Parathyroid adenoma (tissue), 2 donors: ENCODE results near the gene F2R.
A peak's percentile ranks its signal among the peaks of the same experiment; 100 is the strongest.

Source experiments
- H2AFZ ChIP-seq: fragments of 300-600 bp; sonication (generic); one replicate; pipeline ENCODE4 v1.7.0; 2017; ENCODE audit warnings: antibody characterized with exemption, mild to moderate bottlenecking
- H3K27ac ChIP-seq: fragments of 300-600 bp; sonication (generic); one replicate; pipeline ENCODE4 v1.7.0; 2017
- H3K27me3 ChIP-seq: fragments of 300-600 bp; sonication (generic); one replicate; pipeline ENCODE4 v1.7.0; 2017; ENCODE audit warnings: low read length; ENCODE audit not compliant: control insufficient read depth, insufficient read depth
- H3K36me3 ChIP-seq: fragments of 300-600 bp; sonication (generic); one replicate; pipeline ENCODE4 v1.7.0; 2017; ENCODE audit warnings: low read length; ENCODE audit not compliant: control insufficient read depth, insufficient read depth
- H3K4me1 ChIP-seq: fragments of 300-600 bp; sonication (generic); one replicate; pipeline ENCODE4 v1.7.0; 2017; ENCODE audit warnings: control low read depth
- H3K4me2 ChIP-seq: fragments of 300-600 bp; sonication (generic); one replicate; pipeline ENCODE4 v1.7.0; 2017; ENCODE audit warnings: low read length
- H3K4me3 ChIP-seq: fragments of 300-600 bp; sonication (generic); one replicate; pipeline ENCODE4 v1.7.0; 2017; ENCODE audit warnings: low read depth, low read length
- H3K79me2 ChIP-seq: fragments of 300-600 bp; sonication (generic); one replicate; pipeline ENCODE4 v1.7.0; 2017; ENCODE audit warnings: control low read depth
- H3K9ac ChIP-seq: fragments of 300-600 bp; sonication (generic); one replicate; pipeline ENCODE4 v1.7.0; 2017; ENCODE audit warnings: mild to moderate bottlenecking
- H3K9me3 ChIP-seq: fragments of 300-600 bp; sonication (generic); one replicate; pipeline ENCODE4 v1.7.0; 2017; ENCODE audit warnings: low read length; ENCODE audit not compliant: control insufficient read depth
- TF ChIP-seq, protein P1 (sequence below): fragments of 300-600 bp; sonication (generic); IDR thresholded peaks from one replicate; pipeline ENCODE4 v1.7.0; 2017; ENCODE audit warnings: antibody characterized with exemption, mild to moderate bottlenecking
- donor health status: primary hyperparathyroidism.

The F2R gene

DNA sequence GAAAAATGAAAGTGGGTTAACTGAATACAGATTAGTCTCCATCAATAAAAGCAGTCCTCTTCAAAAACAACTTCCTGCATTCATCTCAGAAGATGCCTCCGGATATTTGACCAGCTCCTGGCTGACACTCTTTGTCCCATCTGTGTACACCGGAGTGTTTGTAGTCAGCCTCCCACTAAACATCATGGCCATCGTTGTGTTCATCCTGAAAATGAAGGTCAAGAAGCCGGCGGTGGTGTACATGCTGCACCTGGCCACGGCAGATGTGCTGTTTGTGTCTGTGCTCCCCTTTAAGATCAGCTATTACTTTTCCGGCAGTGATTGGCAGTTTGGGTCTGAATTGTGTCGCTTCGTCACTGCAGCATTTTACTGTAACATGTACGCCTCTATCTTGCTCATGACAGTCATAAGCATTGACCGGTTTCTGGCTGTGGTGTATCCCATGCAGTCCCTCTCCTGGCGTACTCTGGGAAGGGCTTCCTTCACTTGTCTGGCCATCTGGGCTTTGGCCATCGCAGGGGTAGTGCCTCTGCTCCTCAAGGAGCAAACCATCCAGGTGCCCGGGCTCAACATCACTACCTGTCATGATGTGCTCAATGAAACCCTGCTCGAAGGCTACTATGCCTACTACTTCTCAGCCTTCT, 16.6 kb downstream of the F2R start:
- H3K4me3 ChIP-seq = no peak overlapping the region
- no peak overlapping the region for H3K27ac ChIP-seq

DNA sequence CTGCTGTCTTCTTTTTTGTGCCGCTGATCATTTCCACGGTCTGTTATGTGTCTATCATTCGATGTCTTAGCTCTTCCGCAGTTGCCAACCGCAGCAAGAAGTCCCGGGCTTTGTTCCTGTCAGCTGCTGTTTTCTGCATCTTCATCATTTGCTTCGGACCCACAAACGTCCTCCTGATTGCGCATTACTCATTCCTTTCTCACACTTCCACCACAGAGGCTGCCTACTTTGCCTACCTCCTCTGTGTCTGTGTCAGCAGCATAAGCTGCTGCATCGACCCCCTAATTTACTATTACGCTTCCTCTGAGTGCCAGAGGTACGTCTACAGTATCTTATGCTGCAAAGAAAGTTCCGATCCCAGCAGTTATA, 17.1 kb downstream of the F2R start:
- H3K4me1 ChIP-seq = peaks cover 5% of the 10 kb centered on the region
- no peak overlapping the region for H3K9ac ChIP-seq
- peaks cover 4% of the 10 kb centered on the region for H3K36me3 ChIP-seq
- no peak overlapping the region for H3K27ac ChIP-seq
- TF ChIP-seq, protein P1, sequence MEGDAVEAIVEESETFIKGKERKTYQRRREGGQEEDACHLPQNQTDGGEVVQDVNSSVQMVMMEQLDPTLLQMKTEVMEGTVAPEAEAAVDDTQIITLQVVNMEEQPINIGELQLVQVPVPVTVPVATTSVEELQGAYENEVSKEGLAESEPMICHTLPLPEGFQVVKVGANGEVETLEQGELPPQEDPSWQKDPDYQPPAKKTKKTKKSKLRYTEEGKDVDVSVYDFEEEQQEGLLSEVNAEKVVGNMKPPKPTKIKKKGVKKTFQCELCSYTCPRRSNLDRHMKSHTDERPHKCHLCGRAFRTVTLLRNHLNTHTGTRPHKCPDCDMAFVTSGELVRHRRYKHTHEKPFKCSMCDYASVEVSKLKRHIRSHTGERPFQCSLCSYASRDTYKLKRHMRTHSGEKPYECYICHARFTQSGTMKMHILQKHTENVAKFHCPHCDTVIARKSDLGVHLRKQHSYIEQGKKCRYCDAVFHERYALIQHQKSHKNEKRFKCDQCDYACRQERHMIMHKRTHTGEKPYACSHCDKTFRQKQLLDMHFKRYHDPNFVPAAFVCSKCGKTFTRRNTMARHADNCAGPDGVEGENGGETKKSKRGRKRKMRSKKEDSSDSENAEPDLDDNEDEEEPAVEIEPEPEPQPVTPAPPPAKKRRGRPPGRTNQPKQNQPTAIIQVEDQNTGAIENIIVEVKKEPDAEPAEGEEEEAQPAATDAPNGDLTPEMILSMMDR = no peak
- H3K9me3 ChIP-seq = no peaks in the 10 kb centered on the region
- H3K27me3 ChIP-seq = no peaks in the 10 kb centered on the region
- no peak overlapping the region for H3K4me3 ChIP-seq
- no peak overlapping the region for H2AFZ ChIP-seq
- H3K4me2 ChIP-seq = no peak overlapping the region
- no peaks in the 10 kb centered on the region for H3K79me2 ChIP-seq

More for the DNA sequence above, 16.6 kb downstream of the F2R start:
- H2AFZ ChIP-seq = no peak overlapping the region
- H3K9ac ChIP-seq = no peak overlapping the region
- no peaks in the 10 kb centered on the region for H3K9me3 ChIP-seq
- peaks cover 4% of the 10 kb centered on the region for H3K36me3 ChIP-seq
- H3K27me3 ChIP-seq = no peaks in the 10 kb centered on the region
- no peak overlapping the region for H3K4me2 ChIP-seq
- no peaks in the 10 kb centered on the region for H3K79me2 ChIP-seq
- peaks cover 5% of the 10 kb centered on the region for H3K4me1 ChIP-seq
- TF ChIP-seq, protein P1 = no peak

DNA sequence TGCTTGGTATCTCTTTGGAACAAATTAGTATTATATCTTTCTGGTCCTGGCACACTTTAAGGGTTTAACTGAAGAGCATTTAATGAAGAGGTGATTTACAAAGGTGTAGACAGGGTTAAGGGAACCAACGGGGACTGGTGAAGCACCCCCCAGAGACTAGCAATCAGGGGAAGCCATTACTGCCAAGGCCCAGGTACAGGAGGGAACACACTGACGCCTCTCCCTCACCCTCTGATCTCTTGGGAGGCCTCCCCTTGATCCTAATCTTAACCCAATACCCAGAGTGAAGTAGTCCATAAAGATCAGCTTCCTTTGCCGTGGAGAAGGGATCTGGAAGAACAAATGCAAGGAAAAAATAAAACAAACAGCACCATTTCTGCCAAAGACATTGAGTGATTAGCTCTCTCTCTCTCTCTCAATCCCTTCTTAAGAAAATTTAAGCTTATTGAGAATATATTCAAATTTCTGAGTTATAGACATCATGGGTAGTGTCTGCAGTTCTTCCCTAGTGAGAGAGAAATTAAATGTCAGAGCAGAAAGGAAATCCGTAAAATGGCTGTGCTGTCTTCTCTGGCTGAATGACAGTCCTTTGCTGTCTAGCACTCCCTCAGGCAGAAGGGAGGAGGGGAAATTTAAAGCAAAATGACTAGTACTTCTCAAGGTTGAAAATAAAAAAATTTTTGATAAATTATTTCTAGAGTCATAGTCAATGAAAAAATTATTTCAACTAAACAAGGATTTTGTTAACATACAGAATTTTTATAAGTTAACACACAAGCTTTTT, 20.0 kb downstream of the F2R start:
- Histone ChIP-seq H3K4me2 (no peak overlapping the region), H2AFZ (peak overlapping the region; percentile 78), H3K27me3 (no peaks in the 10 kb centered on the region), H3K27ac (no peak overlapping the region), H3K79me2 (no peaks in the 10 kb centered on the region), H3K9ac (no peak overlapping the region), H3K9me3 (no peaks in the 10 kb centered on the region), H3K4me3 (no peak overlapping the region), H3K36me3 (no peaks in the 10 kb centered on the region), H3K4me1 (peaks cover 5% of the 10 kb centered on the region)
- TF ChIP-seq, protein P1 = no peak

DNA sequence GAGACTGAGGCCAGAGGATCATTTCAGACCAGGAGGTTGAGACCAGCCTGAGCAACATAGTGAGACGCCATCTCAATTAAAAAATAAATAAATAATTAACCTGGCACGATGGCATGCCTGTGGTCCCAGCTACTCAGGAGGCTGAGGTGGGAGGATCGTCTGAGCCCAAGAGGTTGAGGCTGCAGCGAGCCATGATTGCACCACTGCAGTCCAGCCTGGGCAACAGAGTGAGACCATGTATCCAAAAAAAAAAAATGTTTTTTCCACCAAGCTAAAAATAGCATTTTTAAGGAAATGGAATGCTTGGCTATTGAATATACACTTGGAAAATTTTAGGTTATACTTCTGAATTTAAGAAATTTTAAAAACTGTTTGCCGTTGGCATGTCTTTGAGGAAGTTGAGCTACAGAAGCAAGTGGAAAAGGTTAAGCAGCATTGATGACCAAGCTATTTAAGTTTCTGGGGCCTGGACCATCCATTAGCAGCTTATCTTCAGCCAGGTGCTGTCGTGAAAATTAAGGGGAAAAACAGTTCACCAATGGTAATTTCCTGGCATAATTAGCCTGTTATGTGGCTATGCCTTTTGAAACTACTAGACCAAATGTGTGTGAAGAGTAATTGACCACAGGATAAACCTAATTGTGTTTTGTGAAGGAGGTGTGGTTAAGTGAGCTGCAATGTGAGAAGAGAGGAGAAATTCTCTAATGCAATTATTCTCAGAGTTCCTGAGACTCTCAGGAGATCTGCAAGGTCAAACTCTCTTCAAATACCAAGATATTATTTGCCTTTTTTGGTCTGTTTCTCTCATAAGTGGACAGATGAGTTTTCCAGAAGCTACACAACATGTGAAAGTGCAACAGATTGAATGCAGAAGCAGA, 21.0 kb downstream of the F2R start:
- TF ChIP-seq, protein P1 = no peak
- no peaks in the 10 kb centered on the region for H3K36me3 ChIP-seq
- no peaks in the 10 kb centered on the region for H3K9me3 ChIP-seq
- H3K27me3 ChIP-seq = no peaks in the 10 kb centered on the region
- H2AFZ ChIP-seq = no peak overlapping the region
- no peak overlapping the region for H3K9ac ChIP-seq
- no peak overlapping the region for H3K4me2 ChIP-seq
- peaks cover 5% of the 10 kb centered on the region for H3K4me1 ChIP-seq
- no peaks in the 10 kb centered on the region for H3K79me2 ChIP-seq
- no peak overlapping the region for H3K27ac ChIP-seq
- no peak overlapping the region for H3K4me3 ChIP-seq
